22Rv1 (cell line): ENCODE measurements around the gene SERPINE1.

ENCODE experiments used
- H3K27ac ChIP-seq: fragments of 450-650 bp; 2 replicates; pipeline ENCODE4 v1.5.1; 2017
- CTCF ChIP-seq: fragments of 450-650 bp; IDR thresholded peaks from 2 replicates; pipeline ENCODE4 v1.5.1; 2017; ENCODE audit warnings: mild to moderate bottlenecking
- ZFX ChIP-seq: fragments of 450-650 bp; IDR thresholded peaks from 2 replicates; pipeline ENCODE4 v1.6.1; 2017; ENCODE audit warnings: antibody characterized with exemption, borderline replicate concordance

Gene SERPINE1

GRCh38 chr7:101177644-101178043 is 50.7 kb downstream of the SERPINE1 start:
- H3K27ac ChIP-seq = no peak overlapping the region
- no peak for TF ChIP-seq ZFX
- TF ChIP-seq CTCF = no peak

- H3K27ac ChIP-seq = no peak overlapping the region
- TF ChIP-seq CTCF = no peak
- TF ChIP-seq ZFX = no peak
Measured at GRCh38 chr7:101179117-101179516, 52.2 kb downstream of the SERPINE1 start.

- H3K27ac ChIP-seq = no peak overlapping the region
- TF ChIP-seq CTCF = no peak
- TF ChIP-seq ZFX = no peak
Measured at GRCh38 chr7:101179713-101180112, 52.8 kb downstream of the SERPINE1 start.

- no peak for TF ChIP-seq ZFX
- no peak for TF ChIP-seq CTCF
- H3K27ac ChIP-seq = no peak within 1 kb of the TSS
Measured at GRCh38 chr7:101180130-101180755, 53.3 kb downstream of the SERPINE1 start, which contains the start of gene NAT16. NAT16 (minus strand) TSS chr7:101180293; CDS start chr7:101174807, 5,486 bp downstream.

- H3K27ac ChIP-seq = no peak overlapping the region
- TF ChIP-seq CTCF = no peak
- TF ChIP-seq ZFX = no peak
Measured at GRCh38 chr7:101185258-101185839, 58.4 kb downstream of the SERPINE1 start.

GRCh38 chr7:101186194-101186593 is 59.3 kb downstream of the SERPINE1 start:
- TF ChIP-seq CTCF = no peak
- TF ChIP-seq ZFX = no peak

GRCh38 chr7:101186844-101187428 is 60.0 kb downstream of the SERPINE1 start:
- TF ChIP-seq ZFX (no peak), CTCF (no peak)
- no peak overlapping the region for H3K27ac ChIP-seq

More at GRCh38 chr7:101186194-101186593, 59.3 kb downstream of the SERPINE1 start:
- H3K27ac ChIP-seq = no peak overlapping the region
